K562 (cell line): ENCODE results near the gene DDX5. TPM values are rescaled to one million over a fixed set of nuclear protein-coding genes. Genes with fewer than 3 reads are reported as not detected.

Source experiments
- CBX3 ChIP-seq, 2 experiments: IDR thresholded peaks; 1 replicate in 1 of 2; 2 replicates in 1 of 2; pipeline ENCODE4 v1.6.1; 2012; ENCODE audit warnings: inconsistent platforms in 2 of 2, low read length in 2 of 2, borderline replicate concordance in 1 of 2, control low read depth in 1 of 2
- ESRRA ChIP-seq: fragments of 450-650 bp; IDR thresholded peaks from 2 replicates; pipeline ENCODE4 v1.6.1; 2014; ENCODE audit warnings: low read depth, mild to moderate bottlenecking, moderate library complexity, borderline replicate concordance
- FOXK2 ChIP-seq, 2 experiments: fragments of 450-650 bp; IDR thresholded peaks in 1 of 2; conservative IDR thresholded peaks in 1 of 2; 2 replicates each; pipeline ENCODE4 v1.6.1; 2016; ENCODE audit warnings: low read depth in 2 of 2, mild to moderate bottlenecking in 1 of 2
- GABPB1 ChIP-seq: sonication (generic); formaldehyde crosslinking; IDR thresholded peaks from 2 replicates; pipeline ENCODE4 v1.8.0; 2022; ENCODE audit warnings: mild to moderate bottlenecking, missing genetic modification reagents
- GTF2F1 ChIP-seq: IDR thresholded peaks from 2 replicates; pipeline ENCODE4 v1.6.1; 2011; ENCODE audit warnings: low read depth, low read length, improper control_type of control experiment
- L3MBTL2 ChIP-seq: fragments of 450-650 bp; IDR thresholded peaks from 2 replicates; pipeline ENCODE4 v1.6.1; 2016; ENCODE audit warnings: mild to moderate bottlenecking, moderate library complexity
- MXI1 ChIP-seq: IDR thresholded peaks from 2 replicates; pipeline ENCODE4 v1.6.1; 2011; ENCODE audit warnings: low read depth, mild to moderate bottlenecking, improper control_type of control experiment, low read length
- NFRKB ChIP-seq: fragments of 450-650 bp; IDR thresholded peaks from 2 replicates; pipeline ENCODE4 v1.6.1; 2016; ENCODE audit warnings: low read depth
- POLR2AphosphoS2 ChIP-seq: IDR thresholded peaks from 2 replicates; pipeline ENCODE4 v1.6.1; 2012; ENCODE audit warnings: low read length, improper control_type of control experiment
- ZKSCAN8 ChIP-seq: fragments of 200-800 bp; sonication (Bioruptor generic); IDR thresholded peaks from 2 replicates; pipeline ENCODE4 v1.6.1; 2016; ENCODE audit warnings: missing genetic modification characterization, missing compliant biosample characterization
- ZNF232 ChIP-seq: sonication (generic); formaldehyde crosslinking; IDR thresholded peaks from 2 replicates; pipeline ENCODE4 v1.8.0; 2022; ENCODE audit warnings: mild to moderate bottlenecking, missing genetic modification reagents
- ZNF324 ChIP-seq: fragments of 250-450 bp; sonication (Bioruptor Pico); IDR thresholded peaks from 2 replicates; pipeline ENCODE4 v1.4.0; 2020; ENCODE audit warnings: mild to moderate bottlenecking
- polyA plus RNA-seq, 8 experiments: library from polyadenylated mRNA; depleted of rRNA in 4 of 8; stranded (reverse) in 5 of 8; unstranded in 3 of 8; fragments of >200 nt; fragmentation: Nextera tagmentation in 2 of 8; fragmentation: Illumina TruSeq in 1 of 8; extraction: Ambion mirVana in 2 of 8; extraction: Trizol in 1 of 8; gene quantifications; 2 replicates each; pipeline versions ENCODE4 v1.2.1 to v1.2.3, GENCODE V29; 2011 to 2014; ENCODE audit warnings: inconsistent platforms in 1 of 8, missing spikeins in 1 of 8
- total RNA-seq, 7 experiments: library from RNA; depleted of rRNA in 6 of 7; stranded (reverse); fragments of >200 nt in 6 of 7; fragmentation: Illumina TruSeq in 2 of 7; extraction: Trizol in 2 of 7; gene quantifications; 2 replicates each; pipeline versions ENCODE4 v1.2.1 to v1.2.3, GENCODE V29; 2011 to 2021; ENCODE audit warnings: low replicate concordance in 1 of 7
- TF ChIP-seq, protein P1 (sequence below), 2 experiments: fragments of 450-650 bp in 1 of 2; sonication (generic) in 1 of 2; formaldehyde crosslinking in 1 of 2; IDR thresholded peaks; 2 replicates each; pipeline versions ENCODE4 v1.7.1 to v1.9.0; 2016 to 2022; ENCODE audit warnings: inconsistent platforms in 1 of 2, mild to moderate bottlenecking in 1 of 2, missing genetic modification reagents in 1 of 2
- TF ChIP-seq, protein P2 (sequence below): fragments of 450-650 bp; IDR thresholded peaks from 2 replicates; pipeline ENCODE4 v1.6.1; 2014; ENCODE audit warnings: low read depth, mild to moderate bottlenecking, moderate library complexity, borderline replicate concordance
- TF ChIP-seq, protein P3 (sequence below): fragments of 250-450 bp; sonication (Bioruptor Pico); IDR thresholded peaks from 2 replicates; pipeline ENCODE4 v1.5.0; 2020; ENCODE audit warnings: mild to moderate bottlenecking

The DDX5 gene
- total and polyA plus RNA-seq, 9 of the 15 experiments (the other 6 are each of a cell fraction or from before 2014, with no cell fraction given), result 306 to 1,639 (median 604) TPM

DNA sequence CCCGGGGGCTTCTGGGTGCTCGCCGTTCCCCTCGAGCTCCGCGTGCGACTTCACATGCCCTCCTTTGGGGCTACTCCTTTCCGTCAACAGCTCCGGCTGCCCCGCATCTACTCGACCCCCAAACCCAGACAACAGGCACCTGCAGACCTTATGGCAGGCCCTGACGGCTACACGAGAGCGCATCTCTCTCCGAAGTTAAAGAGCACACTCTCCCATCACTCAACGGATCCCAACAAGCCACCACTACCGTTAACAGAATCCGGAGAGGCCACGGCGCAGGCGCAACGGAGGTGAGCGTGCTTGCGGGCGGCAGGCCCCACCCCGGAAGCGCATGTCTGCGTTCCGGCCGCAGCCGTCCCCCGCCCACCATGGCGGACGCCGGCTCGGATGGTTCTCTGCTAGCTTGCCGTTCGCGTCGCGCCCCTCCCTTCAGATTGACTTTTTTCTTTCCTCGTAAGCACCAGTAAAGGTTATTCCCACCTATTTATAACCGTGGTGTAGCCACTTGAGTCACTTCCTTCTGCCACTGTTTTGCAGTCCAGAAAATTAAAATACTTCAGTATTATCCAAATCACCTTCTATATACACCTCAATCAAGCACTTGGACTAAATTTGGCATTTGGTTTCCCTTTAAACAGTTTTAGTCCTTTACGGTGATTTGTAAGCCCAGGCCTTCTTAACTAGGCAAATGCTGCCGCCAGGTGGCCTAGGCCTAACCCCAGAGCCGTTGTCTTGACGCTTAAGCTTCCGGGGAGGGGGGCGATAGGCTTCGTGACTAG is 9.1 kb downstream of the DDX5 start, which contains the start of gene POLG2 (continued):
- TF ChIP-seq, protein P1, sequence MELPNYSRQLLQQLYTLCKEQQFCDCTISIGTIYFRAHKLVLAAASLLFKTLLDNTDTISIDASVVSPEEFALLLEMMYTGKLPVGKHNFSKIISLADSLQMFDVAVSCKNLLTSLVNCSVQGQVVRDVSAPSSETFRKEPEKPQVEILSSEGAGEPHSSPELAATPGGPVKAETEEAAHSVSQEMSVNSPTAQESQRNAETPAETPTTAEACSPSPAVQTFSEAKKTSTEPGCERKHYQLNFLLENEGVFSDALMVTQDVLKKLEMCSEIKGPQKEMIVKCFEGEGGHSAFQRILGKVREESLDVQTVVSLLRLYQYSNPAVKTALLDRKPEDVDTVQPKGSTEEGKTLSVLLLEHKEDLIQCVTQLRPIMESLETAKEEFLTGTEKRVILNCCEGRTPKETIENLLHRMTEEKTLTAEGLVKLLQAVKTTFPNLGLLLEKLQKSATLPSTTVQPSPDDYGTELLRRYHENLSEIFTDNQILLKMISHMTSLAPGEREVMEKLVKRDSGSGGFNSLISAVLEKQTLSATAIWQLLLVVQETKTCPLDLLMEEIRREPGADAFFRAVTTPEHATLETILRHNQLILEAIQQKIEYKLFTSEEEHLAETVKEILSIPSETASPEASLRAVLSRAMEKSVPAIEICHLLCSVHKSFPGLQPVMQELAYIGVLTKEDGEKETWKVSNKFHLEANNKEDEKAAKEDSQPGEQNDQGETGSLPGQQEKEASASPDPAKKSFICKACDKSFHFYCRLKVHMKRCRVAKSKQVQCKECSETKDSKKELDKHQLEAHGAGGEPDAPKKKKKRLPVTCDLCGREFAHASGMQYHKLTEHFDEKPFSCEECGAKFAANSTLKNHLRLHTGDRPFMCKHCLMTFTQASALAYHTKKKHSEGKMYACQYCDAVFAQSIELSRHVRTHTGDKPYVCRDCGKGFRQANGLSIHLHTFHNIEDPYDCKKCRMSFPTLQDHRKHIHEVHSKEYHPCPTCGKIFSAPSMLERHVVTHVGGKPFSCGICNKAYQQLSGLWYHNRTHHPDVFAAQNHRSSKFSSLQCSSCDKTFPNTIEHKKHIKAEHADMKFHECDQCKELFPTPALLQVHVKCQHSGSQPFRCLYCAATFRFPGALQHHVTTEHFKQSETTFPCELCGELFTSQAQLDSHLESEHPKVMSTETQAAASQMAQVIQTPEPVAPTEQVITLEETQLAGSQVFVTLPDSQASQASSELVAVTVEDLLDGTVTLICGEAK (IDR thresholded peaks at IDR 0.05), result peak; percentile 88
- TF ChIP-seq, protein P1 (CRISPR knock-in tag; IDR thresholded peaks at IDR 0.05), result no peak
- TF ChIP-seq ESRRA, result peak; percentile 49; the same call in 1 of the 2 replicates
- TF ChIP-seq POLR2AphosphoS2, result peak; percentile 99
- TF ChIP-seq ZNF232 (CRISPR knock-in tag), result no peak
- TF ChIP-seq ZKSCAN8 (CRISPR knock-in tag), result no peak
- 0 out of 2 replicates have a peak, but pooled peaks have one; percentile 48 for TF ChIP-seq ZNF324 (CRISPR knock-in tag)
- TF ChIP-seq CBX3 (IDR thresholded peaks at IDR 0.05; ENCODE audit: borderline replicate concordance in 1 of 2, low read length in 2 of 2), result peak in 1 of 2 experiments; percentile 47; a peak in 1 of 3 replicates
- peak; percentile 84 for TF ChIP-seq L3MBTL2
- peak; percentile 94 for TF ChIP-seq GABPB1 (CRISPR knock-in tag)
- peak; percentile 54 to 73; a peak in 3 of 4 replicates for TF ChIP-seq FOXK2 (conservative IDR thresholded peaks at IDR 0.05 in 1 of 2, IDR thresholded peaks at IDR 0.05 in 1 of 2; ENCODE audit: low read depth in 2 of 2)
- peak; percentile 69; the same call in 1 of the 2 replicates for TF ChIP-seq NFRKB
- 0 out of 2 replicates have a peak, but pooled peaks have one; percentile 28 for TF ChIP-seq GTF2F1
- TF ChIP-seq MXI1, result peak; percentile 64; the same call in 1 of the 2 replicates
- TF ChIP-seq, protein P2, sequence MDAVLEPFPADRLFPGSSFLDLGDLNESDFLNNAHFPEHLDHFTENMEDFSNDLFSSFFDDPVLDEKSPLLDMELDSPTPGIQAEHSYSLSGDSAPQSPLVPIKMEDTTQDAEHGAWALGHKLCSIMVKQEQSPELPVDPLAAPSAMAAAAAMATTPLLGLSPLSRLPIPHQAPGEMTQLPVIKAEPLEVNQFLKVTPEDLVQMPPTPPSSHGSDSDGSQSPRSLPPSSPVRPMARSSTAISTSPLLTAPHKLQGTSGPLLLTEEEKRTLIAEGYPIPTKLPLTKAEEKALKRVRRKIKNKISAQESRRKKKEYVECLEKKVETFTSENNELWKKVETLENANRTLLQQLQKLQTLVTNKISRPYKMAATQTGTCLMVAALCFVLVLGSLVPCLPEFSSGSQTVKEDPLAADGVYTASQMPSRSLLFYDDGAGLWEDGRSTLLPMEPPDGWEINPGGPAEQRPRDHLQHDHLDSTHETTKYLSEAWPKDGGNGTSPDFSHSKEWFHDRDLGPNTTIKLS, result no peak
- TF ChIP-seq, protein P3, sequence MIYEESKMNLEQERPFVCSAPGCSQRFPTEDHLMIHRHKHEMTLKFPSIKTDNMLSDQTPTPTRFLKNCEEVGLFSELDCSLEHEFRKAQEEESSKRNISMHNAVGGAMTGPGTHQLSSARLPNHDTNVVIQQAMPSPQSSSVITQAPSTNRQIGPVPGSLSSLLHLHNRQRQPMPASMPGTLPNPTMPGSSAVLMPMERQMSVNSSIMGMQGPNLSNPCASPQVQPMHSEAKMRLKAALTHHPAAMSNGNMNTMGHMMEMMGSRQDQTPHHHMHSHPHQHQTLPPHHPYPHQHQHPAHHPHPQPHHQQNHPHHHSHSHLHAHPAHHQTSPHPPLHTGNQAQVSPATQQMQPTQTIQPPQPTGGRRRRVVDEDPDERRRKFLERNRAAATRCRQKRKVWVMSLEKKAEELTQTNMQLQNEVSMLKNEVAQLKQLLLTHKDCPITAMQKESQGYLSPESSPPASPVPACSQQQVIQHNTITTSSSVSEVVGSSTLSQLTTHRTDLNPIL (CRISPR knock-in tag), result 0 out of 2 replicates have a peak, but pooled peaks have one; percentile 52
